ENCODE data around the gene MARCHF2.

GRCh38 chr19:8373867-8374813 lies 39.0 kb upstream of the MARCHF2 start:
- TF ChIP-seq CTCF (IDR thresholded peaks at IDR 0.05) (no peak), POLR2AphosphoS5 (IDR thresholded peaks at IDR 0.05) (no peak), EP300 (IDR thresholded peaks at IDR 0.05) (no peak)
